ENCODE data around the gene PHLDA3.

DNA sequence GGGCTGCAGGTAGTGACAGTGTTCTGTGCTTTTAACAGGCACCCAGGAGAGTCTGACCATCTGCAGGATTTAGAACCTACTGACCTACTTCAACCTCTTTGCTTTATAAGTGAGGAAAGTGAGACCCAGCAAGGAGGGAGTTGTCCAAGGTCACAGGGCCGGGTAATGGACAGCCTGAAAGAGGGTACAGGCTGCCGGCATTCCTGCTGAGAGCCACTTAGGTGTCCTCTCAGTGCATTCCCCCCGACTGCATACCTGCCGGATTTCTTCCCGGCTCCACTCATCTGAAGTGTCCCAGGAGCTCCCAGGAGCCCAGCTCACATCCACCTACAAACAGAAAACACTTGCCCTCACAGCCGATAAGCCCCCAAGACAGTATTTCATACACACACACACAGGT lies 13.9 kb downstream of the PHLDA3 start:
- TF ChIP-seq, protein P1, sequence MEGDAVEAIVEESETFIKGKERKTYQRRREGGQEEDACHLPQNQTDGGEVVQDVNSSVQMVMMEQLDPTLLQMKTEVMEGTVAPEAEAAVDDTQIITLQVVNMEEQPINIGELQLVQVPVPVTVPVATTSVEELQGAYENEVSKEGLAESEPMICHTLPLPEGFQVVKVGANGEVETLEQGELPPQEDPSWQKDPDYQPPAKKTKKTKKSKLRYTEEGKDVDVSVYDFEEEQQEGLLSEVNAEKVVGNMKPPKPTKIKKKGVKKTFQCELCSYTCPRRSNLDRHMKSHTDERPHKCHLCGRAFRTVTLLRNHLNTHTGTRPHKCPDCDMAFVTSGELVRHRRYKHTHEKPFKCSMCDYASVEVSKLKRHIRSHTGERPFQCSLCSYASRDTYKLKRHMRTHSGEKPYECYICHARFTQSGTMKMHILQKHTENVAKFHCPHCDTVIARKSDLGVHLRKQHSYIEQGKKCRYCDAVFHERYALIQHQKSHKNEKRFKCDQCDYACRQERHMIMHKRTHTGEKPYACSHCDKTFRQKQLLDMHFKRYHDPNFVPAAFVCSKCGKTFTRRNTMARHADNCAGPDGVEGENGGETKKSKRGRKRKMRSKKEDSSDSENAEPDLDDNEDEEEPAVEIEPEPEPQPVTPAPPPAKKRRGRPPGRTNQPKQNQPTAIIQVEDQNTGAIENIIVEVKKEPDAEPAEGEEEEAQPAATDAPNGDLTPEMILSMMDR (IDR thresholded peaks at IDR 0.05 in 4 of 5, conservative IDR thresholded peaks at IDR 0.05 in 1 of 5) = no peak
- no peak for TF ChIP-seq POLR2A (IDR thresholded peaks at IDR 0.05)
